Fibroblast of skin of abdomen (primary cell): Measurements from ENCODE around the gene ZNF211. TPM values are rescaled to one million over a fixed set of nuclear protein-coding genes. Genes with fewer than 3 reads are reported as not detected.

ENCODE experiments used
- DNase-seq: peaks from one replicate; pipeline ENCODE4 v3.0.0-alpha.2; 2013
- polyA plus RNA-seq, 2 experiments: library from polyadenylated mRNA; unstranded; fragments of 120-200 nt; gene quantifications; one replicate each; pipeline ENCODE4 v1.2.1, GENCODE V29; 2013; ENCODE audit not compliant: insufficient read length in 2 of 2

ZNF211 gene
- polyA plus RNA-seq (2013, experiment 1 of 2; ENCODE audit: insufficient read length) = 6.3 TPM
- polyA plus RNA-seq (2013, experiment 2 of 2; ENCODE audit: insufficient read length) = 6.8 TPM

DNA sequence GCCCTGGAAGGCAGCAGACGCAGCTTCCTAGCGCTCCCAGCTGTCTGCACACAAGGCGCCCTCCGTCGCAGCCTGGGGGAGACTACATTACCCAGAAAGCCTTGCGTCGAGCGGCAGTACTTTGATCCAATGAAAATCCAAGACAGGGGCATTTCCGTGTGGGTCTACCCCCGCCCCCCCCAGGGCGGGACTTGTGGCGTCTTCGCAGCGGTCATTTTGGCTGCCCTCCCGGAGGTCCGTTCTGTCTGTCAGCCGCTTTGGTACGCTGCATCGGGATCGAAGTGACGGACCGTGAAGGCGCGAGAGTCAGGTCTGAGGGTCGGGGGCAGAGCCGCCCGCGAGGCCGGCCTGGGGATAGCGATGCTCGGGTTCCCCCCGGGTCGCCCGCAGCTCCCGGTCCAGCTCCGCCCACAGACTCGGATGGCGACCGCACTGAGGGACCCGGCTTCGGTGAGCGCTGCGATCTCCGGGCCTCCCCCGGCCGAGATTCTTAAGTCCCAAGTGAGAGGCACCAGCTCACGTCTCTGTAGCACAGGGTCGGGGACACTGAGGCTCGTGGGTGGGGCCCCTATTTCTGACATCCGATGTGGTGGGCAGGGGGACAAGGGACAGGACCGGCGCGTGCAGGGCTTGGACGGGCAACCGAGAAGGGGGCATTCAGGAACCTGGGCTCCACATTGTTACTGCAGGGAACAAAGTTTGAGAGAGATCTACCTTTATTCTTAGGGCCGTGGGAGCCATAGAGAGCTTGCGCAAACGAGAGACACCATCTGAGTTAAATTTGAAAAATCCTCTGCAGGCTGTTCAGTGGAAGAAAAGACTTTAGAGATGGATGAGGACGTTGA lies at the start of gene ZNF211:
ZNF211 (plus strand) TSS at position 182 of the 845 bp plus-strand sequence; CDS start at position 361, 179 bp downstream.
- peak; percentile 95 for DNase-seq

DNA sequence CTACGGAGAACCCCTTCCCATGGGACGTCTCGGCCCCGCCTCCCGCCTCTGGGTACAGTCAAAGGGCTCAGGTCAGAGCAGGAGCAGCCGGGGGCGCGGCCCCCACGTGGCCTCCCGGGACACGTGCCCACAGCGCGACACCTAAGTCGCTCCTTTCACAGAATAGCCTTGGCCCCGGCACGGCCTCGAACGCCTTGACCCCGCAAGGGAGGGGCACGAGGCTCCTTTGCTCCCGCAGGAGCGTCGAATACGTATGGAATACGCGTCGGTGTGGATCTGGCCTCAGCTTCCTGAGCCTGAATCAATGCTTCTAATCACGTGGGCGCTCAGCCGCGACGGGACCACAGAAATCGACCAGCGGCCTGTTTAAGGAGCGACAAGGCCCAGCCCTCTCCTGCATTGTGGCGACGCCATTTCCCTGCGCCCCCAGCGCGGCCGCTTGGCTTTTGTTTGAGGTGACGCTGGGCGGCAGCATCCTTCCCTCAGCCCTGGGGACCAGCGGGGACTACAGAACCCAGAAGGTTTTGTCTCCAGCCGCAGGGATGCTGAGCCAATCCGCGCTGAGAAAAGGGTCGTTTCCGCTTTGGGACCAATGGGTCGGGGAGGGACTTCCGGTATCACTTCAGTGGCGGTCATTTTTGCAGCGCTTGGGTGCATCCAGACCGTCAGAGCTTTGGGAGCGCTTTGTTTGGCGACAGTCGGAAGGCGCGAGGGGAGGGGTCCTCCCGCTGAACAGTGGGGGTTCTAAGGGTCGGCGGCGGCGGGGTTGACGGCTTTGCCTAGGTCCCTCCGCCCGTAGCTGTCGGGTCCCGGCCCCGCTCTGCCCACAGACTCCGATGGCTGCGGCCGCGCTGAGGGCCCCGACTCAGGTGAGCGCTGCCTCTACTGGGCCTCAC lies 49.2 kb upstream of the ZNF211 start, which contains the start of gene ZIK1:
ZIK1 (plus strand) TSS at position 625 of the 896 bp plus-strand sequence; CDS start at position 837, 212 bp downstream.
- DNase-seq = peak; percentile 95

GRCh38 chr19:57587529-57587928 lies 45.4 kb upstream of the ZNF211 start:
- DNase-seq = peak; percentile 31

DNA sequence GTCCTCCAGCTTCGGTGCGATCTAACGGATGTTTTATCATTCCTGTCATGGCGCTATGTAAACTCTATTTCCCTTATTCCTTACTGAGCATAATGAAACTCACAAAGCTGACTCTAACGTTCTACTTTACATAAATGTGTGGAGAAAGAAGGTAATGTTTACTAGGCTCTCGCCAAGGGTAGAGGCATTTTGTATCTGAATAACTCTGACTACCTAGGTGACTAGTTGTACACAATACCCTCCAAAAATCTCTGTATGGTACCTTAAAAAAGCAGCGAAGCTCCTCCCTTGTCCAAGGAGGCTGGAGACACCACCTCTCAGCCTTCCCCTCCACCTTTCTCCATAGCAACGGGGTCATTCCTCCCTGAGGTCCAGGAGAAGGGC lies 33.6 kb upstream of the ZNF211 start:
- DNase-seq = no peak

GRCh38 chr19:57599761-57600383 lies 33.1 kb upstream of the ZNF211 start, which contains the start of gene ZNF530:
TSS of gene ZNF530 (plus strand) at chr19:57599885. CDS start at chr19:57604346, 4,461 bp downstream.
- peak; percentile 92 for DNase-seq

GRCh38 chr19:57606931-57607330 lies 26.0 kb upstream of the ZNF211 start:
- no peak for DNase-seq

- no peak for DNase-seq
Measured at GRCh38 chr19:57611113-57611512, 21.9 kb upstream of the ZNF211 start.

DNA sequence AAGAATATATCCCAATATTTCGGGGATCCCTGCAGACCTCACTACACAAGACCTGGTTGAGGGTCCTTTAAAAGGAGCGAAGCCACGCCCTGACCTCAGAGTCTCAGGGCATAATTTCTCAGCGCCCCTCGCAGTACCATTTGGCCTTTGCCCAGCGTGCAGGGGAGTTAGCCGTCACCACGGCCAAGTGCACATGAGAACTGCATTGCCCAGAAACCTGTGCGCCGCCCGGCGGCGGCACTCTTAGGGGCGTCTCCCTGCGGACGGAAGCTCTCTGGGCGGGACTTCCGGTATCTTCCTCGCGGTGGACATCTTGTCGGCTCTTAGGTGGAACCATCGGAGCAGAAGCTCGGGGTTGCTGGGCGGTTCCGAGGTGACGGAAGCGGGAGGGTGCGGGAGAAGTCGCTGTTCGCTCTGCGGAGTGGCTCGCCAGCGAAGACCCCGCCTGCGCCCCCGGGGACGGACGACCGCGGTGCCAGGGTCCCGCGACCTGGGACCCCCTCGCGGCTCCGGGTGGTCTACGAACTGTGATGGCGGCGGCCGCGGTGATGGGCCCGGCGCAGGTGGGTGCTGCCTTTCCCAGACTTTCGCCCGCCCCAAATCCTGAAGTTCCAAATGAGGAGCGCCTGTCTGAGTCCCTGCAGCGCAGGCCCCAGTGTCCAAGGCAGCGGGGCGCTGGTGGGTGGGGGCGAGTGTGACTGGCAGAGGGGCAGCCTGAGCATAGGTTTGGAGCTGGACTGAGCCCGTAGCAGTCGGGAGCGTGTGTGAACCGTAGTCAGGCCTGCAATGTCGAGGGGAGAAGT lies 18.8 kb upstream of the ZNF211 start, which contains the start of gene ZNF134:
ZNF134 (plus strand) TSS at position 302 of the 803 bp plus-strand sequence. CDS start 5,227 bp downstream, outside the sequence.
- peak; percentile 89 for DNase-seq

DNA sequence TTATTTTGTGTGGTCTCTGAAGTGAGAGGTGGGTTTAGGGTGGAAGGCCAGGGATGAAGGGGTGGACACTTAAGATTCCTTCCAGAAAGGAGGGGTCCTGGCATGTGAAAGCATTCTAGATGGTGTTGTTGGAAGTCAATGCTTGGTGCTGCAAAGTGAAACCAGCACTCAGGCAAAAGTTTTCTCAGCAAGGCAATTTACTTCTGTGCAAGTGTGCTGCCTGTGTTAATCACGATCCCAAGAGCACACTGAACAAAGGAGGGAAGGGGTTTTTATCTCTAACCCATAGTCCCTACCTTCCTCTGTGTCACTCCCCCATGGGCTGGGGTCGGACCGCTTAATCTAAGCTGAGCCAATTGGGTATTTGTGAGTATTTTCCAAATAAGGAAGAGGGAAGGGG lies 17.6 kb upstream of the ZNF211 start:
- no peak for DNase-seq

DNA sequence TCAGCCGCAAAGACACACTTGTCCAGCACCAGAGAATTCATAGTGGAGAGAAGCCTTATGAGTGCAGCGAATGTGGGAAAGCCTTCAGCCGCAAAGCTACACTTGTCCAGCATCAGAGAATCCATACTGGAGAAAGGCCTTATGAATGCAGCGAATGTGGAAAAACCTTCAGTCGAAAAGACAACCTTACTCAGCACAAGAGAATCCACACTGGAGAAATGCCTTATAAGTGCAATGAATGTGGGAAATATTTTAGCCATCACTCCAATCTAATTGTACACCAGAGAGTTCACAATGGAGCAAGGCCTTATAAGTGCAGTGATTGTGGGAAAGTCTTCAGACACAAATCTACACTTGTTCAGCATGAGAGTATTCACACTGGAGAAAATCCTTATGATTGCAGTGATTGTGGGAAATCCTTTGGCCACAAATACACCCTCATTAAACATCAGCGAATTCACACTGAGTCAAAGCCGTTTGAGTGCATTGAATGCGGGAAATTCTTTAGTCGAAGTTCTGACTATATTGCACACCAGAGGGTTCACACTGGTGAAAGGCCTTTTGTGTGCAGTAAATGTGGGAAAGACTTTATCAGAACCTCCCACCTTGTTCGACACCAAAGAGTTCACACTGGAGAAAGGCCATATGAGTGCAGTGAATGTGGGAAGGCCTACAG lies 12.2 kb upstream of the ZNF211 start:
- no peak for DNase-seq

- DNase-seq = no peak
Measured at GRCh38 chr19:57623091-57623490, 9.9 kb upstream of the ZNF211 start.

GRCh38 chr19:57633832-57634131 lies 814 bp downstream of the ZNF211 start:
- no peak for DNase-seq

DNA sequence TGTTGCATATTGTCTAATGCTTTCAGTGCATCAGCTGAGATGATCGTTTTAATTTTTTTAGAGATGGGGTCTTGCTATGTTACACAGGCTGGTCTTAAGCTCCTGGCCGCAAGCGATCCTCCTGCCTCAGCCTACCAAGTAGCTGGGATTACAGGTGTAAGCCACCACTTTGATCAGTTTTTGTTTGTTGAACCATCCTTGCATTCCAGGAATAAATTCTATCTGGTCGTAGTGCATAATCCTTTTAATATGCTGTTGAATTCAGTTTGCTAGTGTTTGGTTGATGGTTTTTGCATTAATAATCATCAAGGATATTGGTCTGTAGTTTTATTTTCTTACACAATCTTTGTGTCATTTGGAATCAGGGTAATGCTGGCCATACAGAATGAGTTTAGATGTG lies 4.4 kb downstream of the ZNF211 start:
- no peak for DNase-seq

DNA sequence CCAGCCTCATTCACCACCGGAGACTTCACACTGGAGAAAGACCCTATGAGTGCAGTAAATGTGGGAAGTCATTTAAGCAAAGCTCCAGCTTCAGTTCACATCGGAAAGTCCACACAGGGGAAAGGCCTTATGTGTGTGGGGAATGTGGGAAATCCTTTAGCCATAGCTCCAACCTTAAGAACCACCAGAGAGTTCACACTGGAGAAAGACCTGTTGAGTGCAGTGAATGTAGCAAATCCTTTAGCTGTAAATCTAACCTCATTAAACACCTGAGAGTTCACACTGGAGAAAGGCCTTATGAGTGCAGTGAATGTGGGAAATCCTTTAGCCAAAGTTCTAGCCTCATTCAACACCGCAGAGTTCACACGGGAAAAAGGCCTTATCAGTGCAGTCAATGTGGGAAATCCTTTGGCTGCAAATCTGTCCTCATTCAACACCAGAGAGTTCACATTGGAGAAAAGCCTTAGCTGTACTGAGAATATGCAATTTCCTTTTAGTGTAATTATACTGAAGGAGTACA lies 8.8 kb downstream of the ZNF211 start:
- DNase-seq = no peak

DNA sequence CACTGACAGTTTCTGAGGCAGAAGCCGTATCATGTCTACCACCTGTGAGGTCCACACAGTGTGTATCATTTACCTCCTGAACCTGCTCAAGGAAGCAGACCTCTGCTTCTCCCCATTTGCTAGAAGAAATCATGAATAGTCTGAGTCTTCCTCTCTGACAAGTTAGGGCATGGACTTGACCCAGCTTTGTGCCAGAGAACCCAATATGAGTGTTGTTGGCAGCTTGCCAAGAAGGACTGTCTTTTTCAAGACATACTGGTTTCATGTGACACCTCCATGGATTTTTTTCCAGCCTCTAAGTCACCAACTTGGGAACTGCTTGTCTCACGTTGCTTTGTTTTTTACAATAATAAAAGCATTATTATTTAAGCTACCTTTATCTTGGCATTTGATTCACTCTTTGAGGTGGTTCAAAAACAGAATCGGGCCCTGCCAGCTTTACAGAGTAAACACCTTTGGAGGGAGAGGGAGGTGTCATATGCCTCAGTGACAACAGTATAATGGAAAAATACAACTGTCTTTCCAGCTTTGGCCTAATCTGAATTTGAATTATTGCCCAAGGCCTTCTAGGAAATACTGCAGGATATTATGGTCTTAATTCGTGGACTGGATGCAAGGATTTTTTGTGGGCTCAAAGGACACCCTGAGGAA lies 9.6 kb downstream of the ZNF211 start:
- DNase-seq = no peak

- no peak for DNase-seq
Measured at GRCh38 chr19:57643734-57644133, 10.8 kb downstream of the ZNF211 start.

- DNase-seq = no peak
Measured at GRCh38 chr19:57648331-57649003, 15.5 kb downstream of the ZNF211 start.

- DNase-seq = no peak
Measured at GRCh38 chr19:57651654-57651996, 18.7 kb downstream of the ZNF211 start.

GRCh38 chr19:57653689-57654088 lies 20.7 kb downstream of the ZNF211 start:
- no peak for DNase-seq

DNA sequence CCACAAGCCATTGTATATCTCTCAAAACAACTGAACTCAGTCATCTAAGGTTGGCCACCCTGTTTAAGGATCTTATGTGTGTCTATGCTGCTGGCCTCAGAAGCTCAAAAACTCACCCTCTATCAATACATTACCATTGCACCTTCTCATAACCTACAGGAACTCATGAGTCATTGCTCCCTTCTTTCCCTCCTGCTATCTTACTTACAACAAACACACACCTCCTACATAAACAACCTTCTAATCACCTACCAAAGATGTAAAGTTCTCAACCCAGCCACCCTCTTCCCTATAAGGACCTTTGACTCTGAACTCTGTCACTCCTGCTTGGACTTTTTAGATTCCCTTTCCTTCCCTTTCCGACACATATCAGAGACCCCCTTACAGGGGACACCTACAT lies 22.5 kb downstream of the ZNF211 start:
- no peak for DNase-seq
